Measurements from ENCODE around the gene PSORS1C2.
"Not testable (repeated sequence)": the region's sequence is repeated elsewhere in the genome, so short reads cannot be mapped to it uniquely, and the experiment has no call there.

PSORS1C2 gene

DNA sequence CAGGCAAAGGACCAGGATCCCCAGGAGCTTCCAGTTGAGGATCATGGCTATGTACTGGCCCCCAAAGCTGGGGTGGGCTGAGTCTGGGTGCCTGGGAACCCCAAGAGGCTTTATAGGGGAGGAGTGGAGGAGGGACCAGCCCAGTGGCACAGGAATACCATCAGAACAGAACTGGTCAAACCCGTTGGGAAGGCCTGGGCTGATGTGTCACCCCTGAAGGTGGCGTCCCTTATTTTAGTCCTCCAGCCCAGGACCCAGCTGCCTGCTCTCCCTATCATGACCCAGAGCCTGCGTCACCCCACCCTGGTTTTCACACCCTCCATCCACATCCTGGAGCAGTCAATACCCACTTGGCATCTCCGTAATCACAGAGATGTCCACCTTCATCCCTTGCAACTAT, at the start of gene PSORS1C2:
Gene PSORS1C2, minus strand, starts transcription at position 85 of the 400 bp plus-strand sequence. Its CDS starts 40 bp downstream, at position 45.
- no peak for DNase-seq

DNA sequence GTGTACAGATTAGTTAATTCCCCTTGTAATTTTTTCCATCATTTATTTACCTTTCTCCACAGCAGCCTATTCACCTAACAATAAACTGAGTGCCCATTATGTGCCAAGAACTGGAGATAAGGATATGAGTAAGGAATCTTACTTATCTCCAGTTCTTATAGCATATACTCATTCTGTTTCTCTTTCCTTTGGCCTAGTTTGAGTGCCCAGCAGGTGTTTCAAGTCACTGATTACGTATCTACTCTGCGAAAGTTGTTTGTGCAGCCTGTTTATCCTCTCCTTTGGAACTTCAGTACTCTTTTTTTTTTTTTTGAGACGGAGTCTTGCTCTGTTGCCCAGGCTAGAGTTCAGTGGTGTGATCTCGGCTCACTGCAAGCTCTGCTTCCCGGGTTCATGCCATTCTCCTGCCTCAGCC, 48.9 kb upstream of the PSORS1C2 start:
- DNase-seq: no peak

DNA sequence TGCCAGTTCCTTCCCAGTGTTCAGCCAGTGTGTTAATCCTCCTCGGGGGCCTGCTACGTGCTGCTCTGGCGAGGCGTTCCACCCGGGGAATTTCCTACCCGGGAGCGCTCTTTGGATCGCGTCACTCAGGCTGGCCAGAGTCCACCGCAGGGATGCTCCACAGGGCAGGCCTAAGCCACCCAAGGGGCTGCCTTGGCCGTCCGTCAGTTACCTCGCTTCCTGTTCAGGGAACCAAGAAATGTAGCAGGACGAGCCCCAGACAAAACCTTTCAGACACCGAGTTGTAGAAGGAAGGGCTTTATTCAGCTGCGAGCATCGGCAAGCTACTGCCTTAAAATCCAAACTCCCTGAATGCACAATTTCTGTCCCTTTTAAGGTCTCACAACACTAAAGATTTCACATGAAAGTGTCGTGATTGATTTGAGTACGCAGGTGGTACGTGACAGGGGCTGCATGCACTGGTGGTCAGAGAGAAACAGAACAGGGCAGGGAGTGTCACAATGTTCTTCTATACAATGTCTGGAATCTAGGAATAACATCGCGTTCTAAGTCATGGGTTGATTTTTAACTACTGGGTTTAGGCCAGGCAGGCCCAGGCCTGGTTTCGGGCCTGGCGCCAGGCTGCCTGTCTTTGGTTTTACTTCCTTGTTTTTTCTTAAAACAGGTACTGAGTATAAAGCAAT, 47.3 kb upstream of the PSORS1C2 start:
- no peak for DNase-seq

DNA sequence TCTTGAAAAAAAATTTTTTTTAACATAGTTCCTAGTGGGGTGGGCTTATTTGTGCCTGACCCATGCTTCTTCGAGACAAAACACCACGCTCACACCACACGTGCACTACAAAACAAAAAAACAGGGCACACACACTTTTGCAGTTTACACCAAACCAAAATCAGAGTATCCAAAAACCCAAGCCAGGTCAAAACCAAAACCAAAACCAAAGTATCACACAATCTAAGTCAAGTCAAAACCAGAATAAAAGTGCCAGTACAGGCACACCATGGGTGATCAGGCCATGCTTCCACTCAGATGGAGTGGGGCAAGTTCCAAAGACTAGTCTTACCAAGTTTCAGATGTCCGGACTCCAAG, 46.8 kb upstream of the PSORS1C2 start:
- not testable (repeated sequence) for DNase-seq

DNA sequence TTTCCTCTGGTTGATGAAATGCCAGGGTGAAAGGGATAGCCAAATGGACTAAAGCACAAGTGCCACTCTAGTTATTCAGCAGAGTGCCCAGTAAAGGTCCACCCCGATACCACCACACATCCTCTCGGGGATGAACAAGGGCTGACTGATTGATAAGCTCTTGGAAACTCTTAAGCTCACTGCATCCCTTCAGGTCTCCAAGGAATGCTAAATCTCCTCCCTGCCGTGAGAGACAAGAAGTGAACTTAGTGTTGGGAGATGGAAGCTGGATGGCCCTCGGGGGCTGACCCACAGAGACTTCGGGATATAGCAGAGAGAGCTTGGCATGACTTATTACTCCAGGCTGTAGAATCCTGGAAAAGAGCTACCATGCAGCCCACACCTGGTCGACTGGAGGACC, 45.0 kb upstream of the PSORS1C2 start:
- not testable (repeated sequence) for DNase-seq

DNA sequence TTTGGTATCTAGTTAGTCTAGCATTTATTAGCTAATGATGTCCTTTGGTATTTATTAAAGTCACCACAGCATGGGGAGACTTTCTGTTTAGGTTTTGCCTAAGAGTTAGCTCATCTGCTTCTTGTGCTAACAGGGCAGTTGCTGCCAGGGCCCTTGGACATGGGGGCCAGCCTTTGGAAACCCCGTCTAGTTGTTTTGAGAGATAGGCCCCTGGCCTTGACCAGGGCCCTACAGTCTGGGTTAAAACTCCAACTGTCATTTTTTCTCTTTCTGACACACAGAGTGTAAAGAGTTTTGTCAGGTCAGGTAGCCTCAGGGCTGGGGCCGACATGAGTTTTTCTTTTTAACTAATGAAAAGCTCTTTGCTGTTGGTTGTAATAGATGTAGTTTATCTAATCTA, 44.4 kb upstream of the PSORS1C2 start:
- DNase-seq: not testable (repeated sequence)

DNA sequence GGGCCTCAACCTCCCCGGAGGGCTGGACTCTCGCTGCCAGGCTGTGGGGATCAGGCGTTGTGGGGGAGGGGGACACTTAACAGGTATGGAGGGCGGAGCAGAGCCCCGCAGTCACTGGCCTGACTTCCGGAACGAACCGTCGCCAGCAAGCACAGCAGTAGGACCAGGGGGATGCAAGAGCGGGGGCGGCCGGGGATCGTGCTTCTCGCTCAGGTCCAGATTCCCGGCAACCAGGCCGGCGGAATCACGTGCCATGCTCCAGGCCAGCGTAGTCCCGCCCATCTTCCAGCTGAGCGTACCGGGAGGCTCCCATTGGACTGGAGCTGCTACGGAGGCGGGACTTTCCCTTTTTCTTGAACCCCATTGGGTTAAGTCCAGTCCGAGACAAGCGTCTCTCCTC, 41.6 kb upstream of the PSORS1C2 start:
- DNase-seq: peak; percentile 60 to 74

DNA sequence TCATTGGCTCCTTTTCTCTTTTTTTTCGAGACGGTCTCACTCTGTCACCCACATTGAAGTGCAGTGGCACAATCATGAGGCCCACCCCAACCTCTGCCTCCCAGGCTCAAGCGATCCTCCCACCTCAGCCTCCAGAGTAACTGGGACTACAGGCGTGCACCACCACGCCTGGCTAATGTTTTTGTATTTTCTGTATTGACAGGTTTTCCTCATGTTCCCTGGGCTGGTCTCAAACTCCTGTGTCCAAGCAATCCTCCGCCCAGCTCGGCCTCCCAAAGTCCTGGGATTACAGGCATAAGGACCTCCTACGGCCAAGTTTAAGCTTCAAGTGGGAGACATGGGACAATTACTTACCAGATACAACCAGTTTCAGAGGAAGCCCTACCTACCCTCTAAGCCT, 41.0 kb upstream of the PSORS1C2 start:
- DNase-seq: no peak

DNA sequence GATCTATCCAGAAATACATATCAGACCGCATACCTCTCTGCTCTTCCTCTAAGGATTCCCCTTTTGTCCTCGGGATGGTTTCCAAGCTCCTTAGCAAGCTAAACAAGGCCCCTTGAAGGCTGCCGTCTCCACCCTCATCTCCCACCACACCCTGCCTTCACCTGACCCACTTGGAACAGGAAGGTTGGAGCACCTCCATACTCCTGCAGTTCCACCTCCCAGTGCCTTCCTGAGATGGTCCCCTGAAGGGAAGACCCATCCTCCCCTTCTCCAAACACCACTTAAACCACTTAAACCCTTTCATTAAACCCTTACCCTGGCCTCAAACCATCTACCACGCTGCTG, 40.1 kb upstream of the PSORS1C2 start:
- DNase-seq: no peak

DNA sequence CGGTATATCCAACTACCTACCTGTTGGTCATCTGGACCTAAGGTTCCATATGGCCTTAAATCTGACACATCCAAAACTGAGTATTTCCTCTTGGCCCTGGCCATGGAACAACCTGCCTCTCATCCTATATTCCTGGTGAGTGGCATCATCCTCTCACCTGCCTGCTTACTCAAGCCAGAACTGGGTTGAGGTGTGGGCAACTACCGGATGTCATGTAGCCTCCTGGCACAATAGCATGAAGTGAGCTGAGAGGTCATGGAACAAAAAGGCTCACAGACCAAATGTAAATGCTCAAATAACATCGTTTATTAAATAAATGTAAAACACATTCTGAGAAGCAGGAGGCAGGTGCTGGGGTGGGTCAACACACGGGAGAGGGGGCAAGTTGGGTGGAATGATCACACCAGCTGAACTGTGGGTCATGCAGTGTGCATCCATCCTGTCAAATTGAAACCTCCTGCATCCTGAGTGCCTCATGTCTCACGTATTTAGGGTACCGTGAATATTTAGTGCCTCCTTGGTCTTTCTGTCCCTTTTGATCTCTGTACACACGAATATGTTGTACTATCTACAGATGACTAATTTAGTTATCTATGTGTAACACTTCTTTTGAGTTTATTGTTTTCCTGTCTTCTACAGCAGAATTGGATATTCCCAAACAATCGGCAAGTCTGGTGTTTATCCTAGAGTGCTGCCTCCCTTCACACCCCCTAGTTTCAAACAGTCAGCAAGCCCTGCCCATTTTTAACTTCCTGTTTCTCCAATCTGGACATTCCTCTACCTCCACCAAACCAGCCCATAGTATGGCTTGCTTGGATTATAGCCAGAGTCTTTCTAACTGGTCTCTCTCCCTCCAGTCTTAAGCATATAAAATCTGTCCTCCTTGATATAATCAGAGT, 39.5 kb upstream of the PSORS1C2 start:
- peak; percentile 25 to 48 for DNase-seq

DNA sequence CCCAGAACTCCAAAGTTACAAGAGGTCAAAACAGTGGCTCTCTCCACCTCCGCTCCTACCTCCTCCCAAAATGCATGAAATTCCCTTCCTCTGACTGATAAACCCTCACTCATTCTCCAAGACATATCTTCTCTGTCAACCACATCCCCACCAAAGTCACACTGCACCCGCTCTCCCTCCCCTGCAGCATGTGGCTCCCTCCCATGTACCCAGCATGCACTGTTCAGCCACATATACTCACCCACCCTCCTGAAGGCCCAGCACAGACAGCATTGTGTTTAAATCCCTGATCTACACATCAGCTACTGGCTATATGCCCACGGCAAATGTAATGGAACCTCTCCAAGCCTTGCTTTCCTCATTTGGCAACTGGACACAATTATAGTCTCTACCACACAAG, 37.1 kb upstream of the PSORS1C2 start:
- no peak for DNase-seq

DNA sequence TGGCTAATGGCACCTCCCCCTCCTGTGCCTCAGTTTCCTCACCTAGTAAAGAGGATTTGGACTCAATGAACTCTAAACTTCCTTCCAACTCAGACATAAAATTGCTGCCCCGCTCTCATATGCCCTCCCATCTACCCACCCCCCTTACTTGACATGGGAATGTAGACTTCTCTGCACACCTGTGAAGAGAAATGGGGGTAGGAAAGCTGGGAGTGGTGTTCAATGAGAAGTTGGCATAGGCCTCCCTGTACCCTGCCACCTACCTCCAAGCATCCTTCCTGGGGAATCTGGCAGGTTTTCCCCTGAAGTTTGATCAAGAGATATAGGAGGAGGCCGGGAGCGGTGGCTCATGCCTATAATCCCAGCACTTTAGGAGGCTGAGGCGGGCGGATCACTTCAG, 35.5 kb upstream of the PSORS1C2 start:
- no peak for DNase-seq

DNA sequence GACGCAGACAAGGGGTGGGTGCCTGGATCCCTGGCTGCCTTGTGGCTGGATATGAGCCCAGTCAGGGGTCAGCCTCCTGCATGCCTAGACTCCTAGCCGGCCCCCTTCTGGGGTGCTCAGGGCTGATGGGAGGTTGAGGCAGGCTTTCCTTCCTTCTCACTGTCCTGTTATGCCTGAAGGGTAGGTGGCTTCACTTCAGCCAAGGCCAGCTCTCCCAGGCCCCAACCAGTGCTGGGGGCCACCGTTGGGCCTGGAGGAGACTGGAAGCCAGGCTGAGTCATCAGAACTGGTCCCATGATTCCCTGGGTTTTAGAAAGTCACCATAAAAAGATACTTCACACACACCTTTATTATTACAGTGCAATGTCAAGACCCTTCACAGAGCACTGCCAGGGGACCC, 34.5 kb upstream of the PSORS1C2 start:
- no peak for DNase-seq

DNA sequence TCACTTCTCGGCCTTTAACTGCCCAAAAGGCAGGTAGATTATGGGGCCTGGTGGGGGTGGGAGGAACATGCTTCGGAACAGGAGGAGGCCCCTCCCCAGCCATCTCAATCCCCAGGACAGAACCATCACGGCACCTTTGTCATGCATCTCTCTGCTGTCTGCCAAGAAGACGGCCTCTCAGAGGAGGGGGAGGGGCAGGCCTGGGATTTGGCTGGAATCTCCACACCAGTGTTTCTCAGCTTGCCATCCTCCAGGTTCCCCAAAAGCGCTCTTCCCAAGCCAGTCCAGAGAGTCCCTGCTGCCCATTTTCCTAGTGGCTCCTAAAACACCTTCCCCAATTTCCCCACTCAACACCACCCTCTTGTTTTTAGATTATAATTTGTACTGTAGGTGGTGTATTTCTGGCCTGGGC, 34.1 kb upstream of the PSORS1C2 start:
- no peak for DNase-seq

DNA sequence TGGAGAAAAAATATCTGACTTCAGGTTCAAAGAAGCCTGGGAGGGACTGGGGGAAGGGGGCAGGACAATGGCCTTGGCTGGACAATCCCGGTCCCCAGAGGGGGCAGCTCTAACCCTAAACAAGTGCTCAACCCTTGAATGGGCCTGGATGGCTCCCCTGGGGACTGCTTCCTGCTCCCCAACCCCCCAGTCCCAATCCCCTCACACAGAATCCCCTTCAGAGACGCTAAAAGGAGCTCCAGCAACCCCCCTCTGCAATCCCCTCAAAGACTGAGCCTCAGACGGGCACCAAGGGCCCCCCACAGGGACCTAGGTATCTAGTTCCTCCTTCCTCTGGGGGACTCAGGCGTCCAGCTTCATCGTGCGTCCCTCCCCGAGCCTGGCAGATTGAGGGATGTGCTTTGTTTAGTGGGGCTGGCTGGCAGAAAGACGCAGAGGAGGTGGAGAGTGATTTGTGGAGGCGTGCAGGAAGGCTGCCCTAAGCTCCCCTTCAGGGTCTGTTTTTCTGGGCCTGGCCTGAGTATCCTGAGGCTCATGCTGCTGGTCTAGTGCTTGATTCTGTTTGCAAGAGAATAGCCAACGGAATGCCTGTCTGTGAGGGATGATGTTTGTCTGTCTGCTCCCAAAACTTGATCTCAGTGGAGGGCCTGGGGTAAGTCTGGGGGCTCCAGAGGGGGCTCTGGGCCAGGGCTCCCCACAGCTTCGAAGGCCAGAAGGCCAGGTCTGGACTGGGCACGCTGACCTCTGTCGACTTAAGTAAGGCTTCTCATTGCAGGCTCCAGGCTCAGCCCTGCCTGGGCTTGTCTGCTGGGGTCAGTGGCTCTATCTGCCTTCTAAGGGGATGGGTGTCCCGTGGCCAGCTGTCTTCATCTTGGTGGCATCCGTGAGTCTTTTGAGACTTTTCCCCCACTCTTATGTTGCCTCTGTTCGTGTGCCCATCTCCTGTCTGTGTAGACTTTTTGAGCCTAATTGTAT, 33.4 kb upstream of the PSORS1C2 start:
- DNase-seq: no peak

DNA sequence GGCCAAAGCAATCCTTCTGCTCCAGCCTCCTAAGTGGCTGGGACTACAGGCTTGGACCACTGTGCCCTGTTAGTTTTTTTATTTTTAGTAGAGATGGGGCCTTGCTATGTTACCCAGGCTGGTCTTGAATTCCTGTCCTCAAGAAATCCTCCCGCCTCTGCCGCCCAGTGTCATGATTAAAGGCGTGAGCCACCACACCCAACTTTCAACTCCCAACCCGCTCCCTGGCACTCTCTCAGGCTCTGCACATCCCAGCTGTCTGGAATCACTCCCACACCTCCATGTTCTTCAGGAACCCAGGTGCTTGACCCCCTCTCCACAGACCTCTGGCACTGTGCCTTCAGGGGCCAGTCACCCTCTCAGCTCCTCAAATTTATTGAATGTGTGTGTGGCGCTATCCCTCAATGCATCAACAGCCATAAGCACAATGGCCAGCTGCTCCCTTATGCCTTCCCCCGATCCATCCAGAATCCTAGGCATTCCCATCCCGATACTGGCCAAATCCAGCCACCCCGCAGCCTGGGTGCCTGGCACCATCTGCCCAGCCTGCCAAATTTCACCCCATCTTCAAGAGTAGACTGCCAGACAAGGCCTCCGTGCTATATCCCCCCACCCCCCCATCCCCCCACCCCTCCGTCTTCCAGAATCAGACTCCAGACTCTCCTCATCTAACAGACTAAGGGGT, 32.3 kb upstream of the PSORS1C2 start:
- no peak for DNase-seq

DNA sequence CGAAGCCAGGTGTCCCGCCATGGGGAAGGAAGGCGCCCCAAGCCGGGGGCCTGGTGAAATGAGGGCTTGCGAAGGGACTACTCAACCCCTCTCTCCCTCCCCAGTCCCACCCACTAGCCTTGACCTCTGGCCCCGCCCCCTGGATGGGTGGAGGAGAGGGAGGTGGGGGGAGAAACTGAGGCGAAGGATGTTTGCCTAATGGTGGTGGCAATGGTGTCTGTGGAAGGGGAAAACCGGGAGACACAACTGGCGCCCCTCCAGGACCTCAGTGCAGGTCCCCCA, 31.7 kb upstream of the PSORS1C2 start, which contains the start of gene POU5F1:
Gene POU5F1, minus strand, starts transcription at position 83 of the 282 bp plus-strand sequence. Its CDS starts 62 bp downstream, at position 21.
- DNase-seq: no peak

DNA sequence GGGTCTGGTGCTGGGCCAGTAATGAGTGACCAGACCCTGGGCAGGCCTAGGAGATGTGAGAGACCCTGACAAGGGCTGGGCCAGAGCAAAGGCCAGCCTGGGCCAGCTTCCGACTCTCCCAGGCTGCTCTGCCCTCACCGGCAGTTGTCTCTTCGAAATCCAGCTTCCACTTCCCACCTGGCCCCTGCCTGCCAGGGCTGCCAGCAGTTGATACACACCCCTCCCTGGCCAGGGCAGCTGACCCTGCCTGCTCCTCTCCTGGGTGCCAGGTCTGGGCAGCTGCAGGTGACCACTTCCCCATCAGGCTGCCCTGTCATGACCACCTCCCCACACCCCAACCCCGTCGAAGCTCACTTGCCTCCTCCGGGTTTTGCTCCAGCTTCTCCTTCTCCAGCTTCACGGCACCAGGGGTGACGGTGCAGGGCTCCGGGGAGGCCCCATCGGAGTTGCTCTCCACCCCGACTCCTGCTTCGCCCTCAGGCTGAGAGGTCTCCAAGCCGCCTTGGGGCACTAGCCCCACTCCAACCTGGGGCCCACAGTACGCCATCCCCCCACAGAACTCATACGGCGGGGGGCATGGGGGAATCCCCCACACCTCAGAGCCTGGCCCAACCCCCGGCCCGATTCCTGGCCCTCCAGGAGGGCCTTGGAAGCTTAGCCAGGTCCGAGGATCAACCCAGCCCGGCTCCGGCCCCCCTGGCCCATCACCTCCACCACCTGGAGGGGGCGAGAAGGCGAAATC, 31.2 kb upstream of the PSORS1C2 start:
- DNase-seq: not testable (repeated sequence)

DNA sequence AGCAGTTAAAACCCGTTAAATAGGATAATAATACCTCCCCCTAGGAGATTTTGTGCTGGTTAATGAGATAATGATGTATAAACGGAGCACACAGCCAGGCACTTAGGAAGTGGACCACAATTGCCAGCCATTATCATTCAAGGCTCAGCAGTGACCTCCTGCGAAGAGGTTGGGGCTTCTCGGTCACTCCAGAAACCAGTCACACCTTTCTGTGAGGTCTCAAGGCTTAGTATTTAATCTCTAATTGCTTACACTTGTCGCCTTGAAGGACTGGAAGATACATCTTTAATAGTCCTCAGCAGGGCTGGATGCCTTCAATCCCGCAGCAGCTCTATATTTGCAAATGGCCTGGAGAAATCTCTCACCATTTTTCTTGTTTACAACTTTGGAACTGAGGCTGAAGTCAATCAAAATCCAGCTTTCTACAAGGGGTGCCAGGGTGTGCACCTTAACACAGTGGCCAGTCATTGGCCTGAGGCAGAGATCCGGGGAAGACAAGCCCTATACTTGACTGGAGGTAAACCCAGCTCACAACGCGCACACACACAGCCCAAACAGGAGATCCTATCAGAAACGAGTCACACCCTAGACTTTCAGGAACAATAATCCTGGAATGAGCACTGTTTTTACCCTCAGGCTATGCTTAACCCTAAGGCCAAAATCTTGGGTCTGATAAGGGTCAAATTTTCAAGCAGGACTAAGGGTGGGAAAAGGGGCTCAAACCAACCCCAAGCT, 30.4 kb upstream of the PSORS1C2 start:
- DNase-seq: no peak

DNA sequence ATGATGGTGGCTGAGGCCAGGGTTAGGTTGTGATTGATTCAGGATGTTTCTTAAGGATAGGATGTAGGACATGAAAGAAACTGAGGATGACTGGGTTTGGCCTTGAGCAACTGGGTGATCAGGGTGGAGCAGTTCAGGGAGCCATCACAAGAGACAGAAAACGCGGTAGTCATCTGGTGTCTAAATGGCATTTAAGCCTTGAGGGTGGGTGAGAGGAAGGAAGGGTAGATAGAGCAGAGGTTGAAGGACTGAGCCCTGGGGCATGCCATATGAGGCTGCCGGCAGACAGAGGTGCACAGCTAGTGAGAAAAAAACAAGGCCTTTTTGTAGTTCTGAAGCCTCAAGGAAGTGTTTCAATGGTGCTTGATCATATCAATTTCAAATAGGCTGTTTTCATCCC, 29.7 kb upstream of the PSORS1C2 start:
- no peak for DNase-seq

DNA sequence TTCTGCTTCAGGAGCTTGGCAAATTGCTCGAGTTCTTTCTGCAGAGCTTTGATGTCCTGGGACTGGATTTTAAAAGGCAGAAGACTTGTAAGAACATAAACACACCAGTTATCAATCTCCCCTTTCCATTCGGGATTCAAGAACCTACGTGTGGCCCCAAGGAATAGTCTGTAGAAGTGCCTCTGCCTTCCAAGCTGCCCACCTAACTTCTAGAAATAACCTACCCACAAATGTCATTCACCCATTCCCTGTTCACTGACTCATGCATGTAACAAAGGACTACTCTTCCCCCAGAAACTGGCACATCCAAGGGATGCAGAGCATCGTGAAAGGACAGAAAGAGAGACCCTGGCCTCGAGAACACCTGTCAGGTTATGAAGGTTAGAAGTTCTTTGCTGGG, 27.1 kb upstream of the PSORS1C2 start:
- DNase-seq: no peak

Measured in inflammatory macrophage treated with lipopolysaccharide for 1 hour (primary cell).